Prostate gland (tissue), 2 donors: Measurements from ENCODE around the gene RORC. TPM values are rescaled to one million over a fixed set of nuclear protein-coding genes. Genes with fewer than 3 reads are reported as not detected.
A peak's percentile ranks its signal among the peaks of the same experiment; 100 is the strongest.
"Not testable (repeated sequence)": the region's sequence is repeated elsewhere in the genome, so short reads cannot be mapped to it uniquely, and the experiment has no call there.

Experiments
- DNase-seq: peaks from one replicate; pipeline ENCODE4 v3.0.0-alpha.2; 2019; ENCODE audit warnings: low spot score
- H3K27ac ChIP-seq, 2 donors: fragments of 200-600 bp; sonication (generic); 2 replicates each; pipeline ENCODE4 v1.5.1; 2017 to 2019
- H3K27me3 ChIP-seq: fragments of 200-600 bp; sonication (generic); replicated peaks from 2 replicates; pipeline ENCODE4 v1.5.1; 2019; ENCODE audit not compliant: insufficient read depth
- H3K36me3 ChIP-seq, 2 donors: fragments of 200-600 bp; sonication (generic); 1 replicate in 1 of 2; 2 replicates in 1 of 2; pipeline versions ENCODE4 v1.5.1 to v1.8.1; 2017 to 2019
- H3K4me1 ChIP-seq: fragments of 200-600 bp; sonication (generic); replicated peaks from 2 replicates; pipeline ENCODE4 v1.5.1; 2019
- H3K4me3 ChIP-seq, 2 donors: fragments of 200-600 bp; sonication (generic); 2 replicates each; pipeline ENCODE4 v1.5.1; 2017 to 2019
- H3K9me3 ChIP-seq: fragments of 200-600 bp; sonication (generic); 2 replicates; pipeline ENCODE4 v1.5.1; 2017
- CTCF ChIP-seq, 4 experiments: fragments of 200-600 bp in 2 of 4; fragments of 450-650 bp in 2 of 4; sonication (generic) in 2 of 4; IDR thresholded peaks; 1 replicate in 3 of 4; 2 replicates in 1 of 4; pipeline ENCODE4 v1.5.1; 2016 to 2019; ENCODE audit warnings: antibody characterized with exemption in 4 of 4, mild to moderate bottlenecking in 2 of 4, moderate library complexity in 2 of 4
- POLR2A ChIP-seq: fragments of 450-650 bp; IDR thresholded peaks from one replicate; pipeline ENCODE4 v1.6.1; 2016; ENCODE audit warnings: antibody characterized with exemption, mild to moderate bottlenecking
- POLR2AphosphoS5 ChIP-seq: sonication (generic); formaldehyde crosslinking; IDR thresholded peaks from one replicate; pipeline ENCODE4 v1.6.1; 2017; ENCODE audit warnings: antibody characterized with exemption
- WGBS: methylation state at CpG from one replicate; pipeline ENCODE4 v1.1.5; 2018; 5-methylcytosine and 5-hydroxymethylcytosine counted together
- intact Hi-C: fragments of 100-400 bp; cut with DNase I; formaldehyde crosslinking; loops from one replicate; pipeline ENCODE4 v1.14.2; 2022
- total RNA-seq, 2 donors: library from RNA; depleted of rRNA; stranded (reverse); fragments of >200 nt; gene quantifications; one replicate each; pipeline ENCODE4 v1.1.0, GENCODE V29; 2016

The RORC gene
- total RNA-seq, 2 donors from 2014 or later = 51.8 to 73.2 TPM

- peak overlapping the region; percentile 68 to 80 for H3K27ac ChIP-seq
- WGBS = 39% methylated on average over 7 of the region's 7 CpGs
- intact Hi-C loops = not testable (repeated sequence)
Measured at GRCh38 chr1:151768351-151769066, 63.1 kb downstream of the RORC start.

GRCh38 chr1:151763990-151764389 lies 67.6 kb downstream of the RORC start:
- Histone ChIP-seq H3K27ac (peak overlapping the region; percentile 81 to 92), H3K27me3 (no peaks in the 10 kb centered on the region), H3K9me3 (no peaks in the 10 kb centered on the region), H3K36me3 (no peaks in the 10 kb centered on the region), H3K4me1 (peaks cover 15% of the 10 kb centered on the region), H3K4me3 (peak overlapping the region; percentile 55 to 83)
- intact Hi-C loops = no loop called here
- WGBS = 49% methylated on average over 10 of the region's 10 CpGs
- TF ChIP-seq CTCF (IDR thresholded peaks at IDR 0.05) (no peak), POLR2A (no peak), POLR2AphosphoS5 (no peak)
- no peak for DNase-seq

More at GRCh38 chr1:151768351-151769066, 63.1 kb downstream of the RORC start:
- not testable (repeated sequence) for H3K36me3 ChIP-seq, H3K27me3 ChIP-seq, H3K9me3 ChIP-seq, H3K4me3 ChIP-seq
- H3K4me1 ChIP-seq = peaks cover 15% of the 10 kb centered on the region
- peak; percentile 59 for DNase-seq
- peak; percentile 89 for TF ChIP-seq POLR2AphosphoS5

- Histone ChIP-seq H3K4me3 (peak within 1 kb of the TSS; percentile 55 to 83), H3K27ac (peak within 1 kb of the TSS; percentile 81 to 92), H3K9me3 (no peaks in the 10 kb centered on the region), H3K36me3 (no peaks in the 10 kb centered on the region), H3K4me1 (peaks cover 14% of the 10 kb centered on the region), H3K27me3 (no peaks in the 10 kb centered on the region)
- DNase-seq = peak; percentile 74
- intact Hi-C loops = no loop called here
- peak; percentile 35 for TF ChIP-seq POLR2A
- peak; percentile 65 for TF ChIP-seq POLR2AphosphoS5
- no peak for TF ChIP-seq CTCF (IDR thresholded peaks at IDR 0.05)
- under 1% methylated on average over 68 of the region's 68 CpGs for WGBS
Measured at GRCh38 chr1:151762941-151763921, 68.4 kb downstream of the RORC start, which contains the start of gene MRPL9. Gene MRPL9 (minus strand): TSS chr1:151763496. CDS start chr1:151763479, 17 bp downstream.

- DNase-seq = no peak
- Histone ChIP-seq H3K27ac (no peak overlapping the region), H3K36me3 (no peaks in the 10 kb centered on the region), H3K4me1 (peaks cover 4% of the 10 kb centered on the region), H3K9me3 (no peaks in the 10 kb centered on the region), H3K27me3 (no peaks in the 10 kb centered on the region), H3K4me3 (no peak overlapping the region)
- WGBS = 93% methylated on average over 7 of the region's 7 CpGs
- TF ChIP-seq POLR2AphosphoS5 (no peak), POLR2A (no peak)
- intact Hi-C loops = no loop called here
Measured at GRCh38 chr1:151760597-151761385, 70.8 kb downstream of the RORC start.

- no peaks in the 10 kb centered on the region for H3K36me3 ChIP-seq
- no peaks in the 10 kb centered on the region for H3K9me3 ChIP-seq
- intact Hi-C loops = no loop called here
Measured at GRCh38 chr1:151759241-151759640, 72.4 kb downstream of the RORC start.

More at GRCh38 chr1:151759241-151759640, 72.4 kb downstream of the RORC start:
- H3K4me1 ChIP-seq = peaks cover 4% of the 10 kb centered on the region
- no peak overlapping the region for H3K27ac ChIP-seq
- no peak overlapping the region for H3K4me3 ChIP-seq
- no peaks in the 10 kb centered on the region for H3K27me3 ChIP-seq
- DNase-seq = no peak
- TF ChIP-seq CTCF (IDR thresholded peaks at IDR 0.05) = no peak
- TF ChIP-seq POLR2AphosphoS5 = no peak
- TF ChIP-seq POLR2A = no peak
